PFSK-1 (cell line): ENCODE results near the gene ARL15.

Experiments used
- FOXP2 ChIP-seq: optimal IDR thresholded peaks from 2 replicates; pipeline ENCODE3; 2011; ENCODE audit warnings: borderline replicate concordance, control low read depth, inconsistent platforms; ENCODE audit not compliant: insufficient read depth; ENCODE audit errors: extremely low read length, extremely low read depth
- POLR2AphosphoS5 ChIP-seq: IDR thresholded peaks from 2 replicates; pipeline ENCODE4 v1.6.1; 2012; ENCODE audit warnings: low read depth, mild to moderate bottlenecking, control low read depth, low read length, moderate library complexity
- REST ChIP-seq, 2 experiments: IDR thresholded peaks; 2 replicates each; pipeline versions ENCODE4 v1.6.1 to v1.8.0; 2011 to 2012; ENCODE audit warnings: low read depth in 2 of 2, low read length in 2 of 2, control low read depth in 1 of 2, inconsistent platforms in 1 of 2, mild to moderate bottlenecking in 1 of 2, moderate library complexity in 1 of 2; ENCODE audit not compliant: insufficient read depth in 1 of 2
- SIN3A ChIP-seq: IDR thresholded peaks from 2 replicates; pipeline ENCODE4 v1.6.1; 2012; ENCODE audit warnings: mild to moderate bottlenecking, low read length, moderate library complexity, borderline replicate concordance; ENCODE audit not compliant: insufficient read depth
- TAF1 ChIP-seq: IDR thresholded peaks from 2 replicates; pipeline ENCODE4 v1.6.1; 2012; ENCODE audit warnings: low read length, control low read depth, borderline replicate concordance; ENCODE audit not compliant: insufficient read depth

GRCh38 chr5:53884417-53884816 lies 426.0 kb downstream of the ARL15 start:
- TF ChIP-seq REST (IDR thresholded peaks at IDR 0.05; ENCODE audit: insufficient read depth in 1 of 2, low read depth in 2 of 2, low read length in 2 of 2), result no peak
- no peak for TF ChIP-seq POLR2AphosphoS5
- no peak for TF ChIP-seq TAF1
- TF ChIP-seq SIN3A, result no peak
- TF ChIP-seq FOXP2, result no peak
